Astrocyte (in vitro differentiated cells and primary cell): ENCODE results near the gene CACNA1C. TPM values are rescaled to one million over a fixed set of nuclear protein-coding genes. Genes with fewer than 3 reads are reported as not detected.

ENCODE experiments used
- DNase-seq: peaks from one replicate; pipeline ENCODE4 v3.0.0-alpha.2; 2010; ENCODE audit warnings: low read depth
- FAIRE-seq: peaks from 2 replicates; lab custom pipeline; 2011; peaks lifted over from hg19 to GRCh38; lab: Jason Lieb, UNC
- H2AFZ ChIP-seq: 2 replicates; pipeline ENCODE4 v1.6.0; 2012; ENCODE audit warnings: low read depth, low read length, inconsistent platforms
- H3K27ac ChIP-seq: 2 replicates; pipeline ENCODE4 v1.5.1; 2011; ENCODE audit warnings: low read depth, low read length, inconsistent platforms
- H3K27me3 ChIP-seq: 2 replicates; pipeline ENCODE4 v1.6.0; 2011; ENCODE audit warnings: low read length, inconsistent platforms; ENCODE audit not compliant: insufficient read depth
- H3K36me3 ChIP-seq: 2 replicates; pipeline ENCODE4 v1.5.1; 2011; ENCODE audit warnings: low read length, inconsistent platforms; ENCODE audit not compliant: insufficient read depth
- H3K4me1 ChIP-seq: 2 replicates; pipeline ENCODE4 v1.5.1; 2011; ENCODE audit warnings: low read length, inconsistent platforms; ENCODE audit not compliant: insufficient read depth
- H3K4me2 ChIP-seq: 2 replicates; pipeline ENCODE4 v1.6.0; 2012; ENCODE audit warnings: low read length, inconsistent platforms
- H3K4me3 ChIP-seq: 2 replicates; pipeline ENCODE4 v1.5.1; 2011; ENCODE audit warnings: low read depth, mild to moderate bottlenecking, low read length, inconsistent platforms; ENCODE audit not compliant: insufficient read depth
- H3K79me2 ChIP-seq: 2 replicates; pipeline ENCODE4 v1.6.0; 2012; ENCODE audit warnings: mild to moderate bottlenecking, low read length, inconsistent platforms; ENCODE audit not compliant: insufficient read depth
- H3K9ac ChIP-seq: 2 replicates; pipeline ENCODE4 v1.6.0; 2012; ENCODE audit warnings: mild to moderate bottlenecking, low read length, inconsistent platforms
- H3K9me3 ChIP-seq: 2 replicates; pipeline ENCODE4 v1.5.1; 2012; ENCODE audit warnings: low read depth, mild to moderate bottlenecking, low read length, inconsistent platforms; ENCODE audit not compliant: insufficient read depth
- H4K20me1 ChIP-seq: 2 replicates; pipeline ENCODE4 v1.6.0; 2012; ENCODE audit warnings: low read length, inconsistent platforms; ENCODE audit not compliant: insufficient read depth
- H3K27ac Mint-ChIP-seq: one replicate; pipeline ENCODE4 v1.8.0; 2021; ENCODE audit warnings: mild to moderate bottlenecking, mixed read lengths; ENCODE audit not compliant: unreplicated experiment
- H3K27me3 Mint-ChIP-seq: one replicate; pipeline ENCODE4 v1.8.0; 2021; ENCODE audit warnings: low read depth, mixed read lengths; ENCODE audit not compliant: unreplicated experiment
- H3K36me3 Mint-ChIP-seq: one replicate; pipeline ENCODE4 v1.8.0; 2021; ENCODE audit warnings: low read depth, mixed read lengths; ENCODE audit not compliant: unreplicated experiment
- H3K4me1 Mint-ChIP-seq: one replicate; pipeline ENCODE4 v1.8.0; 2021; ENCODE audit warnings: low read depth, mixed read lengths; ENCODE audit not compliant: unreplicated experiment
- H3K4me3 Mint-ChIP-seq: one replicate; pipeline ENCODE4 v1.8.0; 2021; ENCODE audit warnings: mild to moderate bottlenecking, moderate library complexity, mixed read lengths; ENCODE audit not compliant: unreplicated experiment
- H3K9me3 Mint-ChIP-seq: one replicate; pipeline ENCODE4 v1.8.0; 2021; ENCODE audit warnings: mild to moderate bottlenecking, mixed read lengths; ENCODE audit not compliant: unreplicated experiment
- EZH2 ChIP-seq: IDR thresholded peaks from 2 replicates; pipeline ENCODE4 v1.6.1; 2012; ENCODE audit warnings: mild to moderate bottlenecking, low read length, inconsistent platforms; ENCODE audit not compliant: insufficient read depth
- total RNA-seq: library from RNA; stranded (reverse); gene quantifications from 2 replicates; pipeline ENCODE4 v1.2.1, GENCODE V29; 2021
- TF ChIP-seq, protein P1 (sequence below): IDR thresholded peaks from 2 replicates; pipeline ENCODE4 v1.5.1; 2011; ENCODE audit warnings: low read depth, mild to moderate bottlenecking, inconsistent platforms, low read length, moderate library complexity; ENCODE audit not compliant: insufficient read depth

CACNA1C gene
- total RNA-seq, 1 donor from 2014 or later = 2.1 TPM

DNA sequence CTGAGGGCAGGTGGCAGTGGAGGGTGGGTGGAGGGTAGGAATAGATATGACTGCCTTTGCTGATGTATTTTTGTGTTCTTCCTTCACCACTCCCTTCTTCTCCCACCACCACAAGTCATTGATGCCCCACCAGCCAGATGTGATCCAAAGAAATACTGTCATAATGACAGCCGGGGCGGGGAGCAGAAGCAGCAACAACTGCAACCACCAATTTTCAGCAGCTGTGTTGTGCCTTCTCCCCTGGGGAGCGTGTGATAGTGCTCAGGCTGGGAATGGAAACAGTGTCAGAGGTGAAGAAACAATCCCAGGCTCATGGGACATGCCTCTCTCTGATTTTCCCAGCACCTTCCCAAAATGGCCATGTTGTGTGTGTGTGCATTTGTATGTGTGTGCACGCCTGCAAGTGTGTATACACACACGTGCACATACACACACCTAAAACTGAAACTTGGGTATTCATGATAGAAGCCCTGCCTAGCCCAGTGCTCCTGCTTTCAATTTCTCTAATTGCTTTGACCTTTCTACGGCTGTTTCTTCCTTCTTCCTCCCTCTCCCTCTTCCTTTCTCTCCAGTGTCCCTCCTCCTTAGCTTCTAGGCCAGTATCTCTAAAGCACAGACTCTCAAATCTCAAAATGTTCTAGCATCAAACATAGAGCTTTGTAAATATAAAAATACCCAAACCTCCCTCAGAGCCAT is 442.8 kb downstream of the CACNA1C start:
- peaks cover 8% of the 10 kb centered on the region for H3K27me3 ChIP-seq
- no peak for TF ChIP-seq EZH2
- TF ChIP-seq, protein P1, sequence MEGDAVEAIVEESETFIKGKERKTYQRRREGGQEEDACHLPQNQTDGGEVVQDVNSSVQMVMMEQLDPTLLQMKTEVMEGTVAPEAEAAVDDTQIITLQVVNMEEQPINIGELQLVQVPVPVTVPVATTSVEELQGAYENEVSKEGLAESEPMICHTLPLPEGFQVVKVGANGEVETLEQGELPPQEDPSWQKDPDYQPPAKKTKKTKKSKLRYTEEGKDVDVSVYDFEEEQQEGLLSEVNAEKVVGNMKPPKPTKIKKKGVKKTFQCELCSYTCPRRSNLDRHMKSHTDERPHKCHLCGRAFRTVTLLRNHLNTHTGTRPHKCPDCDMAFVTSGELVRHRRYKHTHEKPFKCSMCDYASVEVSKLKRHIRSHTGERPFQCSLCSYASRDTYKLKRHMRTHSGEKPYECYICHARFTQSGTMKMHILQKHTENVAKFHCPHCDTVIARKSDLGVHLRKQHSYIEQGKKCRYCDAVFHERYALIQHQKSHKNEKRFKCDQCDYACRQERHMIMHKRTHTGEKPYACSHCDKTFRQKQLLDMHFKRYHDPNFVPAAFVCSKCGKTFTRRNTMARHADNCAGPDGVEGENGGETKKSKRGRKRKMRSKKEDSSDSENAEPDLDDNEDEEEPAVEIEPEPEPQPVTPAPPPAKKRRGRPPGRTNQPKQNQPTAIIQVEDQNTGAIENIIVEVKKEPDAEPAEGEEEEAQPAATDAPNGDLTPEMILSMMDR = no peak
- no peaks in the 10 kb centered on the region for H3K4me1 Mint-ChIP-seq
- H3K27ac Mint-ChIP-seq = no peak overlapping the region
- H3K4me3 Mint-ChIP-seq = no peak overlapping the region
- no peaks in the 10 kb centered on the region for H3K4me1 ChIP-seq
- DNase-seq = no peak
- no peaks in the 10 kb centered on the region for H3K79me2 ChIP-seq
- H2AFZ ChIP-seq = no peak overlapping the region
- H3K4me3 ChIP-seq = no peak overlapping the region
- no peaks in the 10 kb centered on the region for H3K36me3 ChIP-seq
- no peak overlapping the region for H3K4me2 ChIP-seq
- no peaks in the 10 kb centered on the region for H3K36me3 Mint-ChIP-seq
- no peaks in the 10 kb centered on the region for H3K9me3 Mint-ChIP-seq
- no peaks in the 10 kb centered on the region for H3K9me3 ChIP-seq
- no peaks in the 10 kb centered on the region for H4K20me1 ChIP-seq
- peaks cover 28% of the 10 kb centered on the region for H3K27me3 Mint-ChIP-seq
- no peak overlapping the region for H3K9ac ChIP-seq
- FAIRE-seq = no peak
- H3K27ac ChIP-seq = no peak overlapping the region

DNA sequence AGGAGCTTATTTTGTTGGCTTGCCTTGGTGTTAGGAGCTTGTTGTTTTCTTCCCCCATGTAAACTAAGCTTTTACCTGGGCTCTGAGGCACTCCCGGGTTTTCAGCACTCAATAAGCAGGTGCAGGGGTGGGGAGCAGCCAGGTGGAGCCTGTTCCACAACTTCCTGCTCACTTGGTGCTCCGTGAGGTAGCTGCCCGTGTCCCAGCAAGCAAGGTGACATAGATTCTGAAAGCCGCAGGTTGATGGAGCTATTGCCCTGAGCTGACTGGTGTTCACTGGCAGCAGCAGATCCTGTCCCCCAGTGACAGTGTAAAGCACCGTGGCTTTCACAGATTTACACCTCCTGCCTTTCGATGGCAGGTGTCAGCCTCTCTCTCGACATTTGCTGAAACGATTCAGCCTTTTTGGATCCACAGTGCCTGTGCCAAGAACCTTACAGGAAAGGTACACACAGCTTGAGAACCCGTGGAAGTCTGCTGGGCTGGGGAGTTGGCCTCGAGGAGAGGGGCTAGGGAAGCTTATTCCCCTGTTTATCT is 446.2 kb downstream of the CACNA1C start:
- TF ChIP-seq, protein P1 = no peak
- TF ChIP-seq EZH2 = no peak
- H3K79me2 ChIP-seq = no peaks in the 10 kb centered on the region
- no peak for FAIRE-seq

More for the DNA sequence above, 446.2 kb downstream of the CACNA1C start:
- Histone ChIP-seq H3K9ac (no peak overlapping the region), H4K20me1 (no peaks in the 10 kb centered on the region), H2AFZ (no peak overlapping the region), H3K4me3 (no peak overlapping the region), H3K9me3 (no peaks in the 10 kb centered on the region), H3K4me2 (no peak overlapping the region), H3K27ac (no peak overlapping the region), H3K36me3 (no peaks in the 10 kb centered on the region), H3K4me1 (no peaks in the 10 kb centered on the region), H3K27me3 (peaks cover 4% of the 10 kb centered on the region)
- Mint-ChIP-seq H3K4me1 (peaks cover 4% of the 10 kb centered on the region), H3K27me3 (peaks cover 27% of the 10 kb centered on the region), H3K9me3 (no peaks in the 10 kb centered on the region), H3K27ac (no peak overlapping the region), H3K36me3 (no peaks in the 10 kb centered on the region), H3K4me3 (no peak overlapping the region)
- no peak for DNase-seq
